DOHH2 (cell line): ENCODE results near the gene PSMD3.

Experiments
- H3F3A ChIP-seq: fragments of 200-600 bp; sonication (generic), shearing (Covaris generic); 2 replicates; pipeline ENCODE4 v1.6.0; 2016; ENCODE audit warnings: antibody characterized with exemption, mild to moderate bottlenecking; ENCODE audit not compliant: control insufficient read depth, insufficient read depth
- H3K27ac ChIP-seq: fragments of 200-600 bp; sonication (generic); 2 replicates; pipeline ENCODE4 v1.5.1; 2014; ENCODE audit warnings: low read depth, mild to moderate bottlenecking, low read length, moderate library complexity
- H3K27me3 ChIP-seq: fragments of 200-600 bp; sonication (generic); 2 replicates; pipeline ENCODE4 v1.6.1; 2014; ENCODE audit warnings: mild to moderate bottlenecking, low read length, mixed read lengths; ENCODE audit not compliant: control insufficient read depth
- H3K36me3 ChIP-seq: fragments of 200-600 bp; sonication (generic); 2 replicates; pipeline ENCODE4 v1.6.1; 2014; ENCODE audit warnings: mild to moderate bottlenecking, low read length, moderate library complexity, mixed read lengths; ENCODE audit not compliant: control insufficient read depth
- H3K4me1 ChIP-seq: fragments of 200-600 bp; sonication (generic); 2 replicates; pipeline ENCODE4 v1.6.1; 2014; ENCODE audit warnings: mild to moderate bottlenecking, low read length, mixed read lengths; ENCODE audit not compliant: control insufficient read depth
- H3K4me2 ChIP-seq: fragments of 200-600 bp; sonication (generic); 2 replicates; pipeline ENCODE4 v1.6.0; 2014; ENCODE audit warnings: mild to moderate bottlenecking, low read length, moderate library complexity
- H3K4me3 ChIP-seq: fragments of 200-600 bp; sonication (generic); 2 replicates; pipeline ENCODE4 v1.5.1; 2014; ENCODE audit warnings: mild to moderate bottlenecking, low read length, mixed read lengths
- H3K79me2 ChIP-seq: fragments of 200-600 bp; sonication (generic); 2 replicates; pipeline ENCODE4 v1.6.1; 2014; ENCODE audit warnings: mild to moderate bottlenecking, low read length, mixed read lengths; ENCODE audit not compliant: control insufficient read depth
- H3K9me2 ChIP-seq: fragments of 200-600 bp; sonication (generic); replicated peaks from 2 replicates; pipeline ENCODE4 v1.6.1; 2014; ENCODE audit warnings: mild to moderate bottlenecking, low read length, mixed read lengths; ENCODE audit not compliant: control insufficient read depth
- H3K9me3 ChIP-seq: fragments of 200-600 bp; sonication (generic); 2 replicates; pipeline ENCODE4 v1.6.1; 2014; ENCODE audit warnings: antibody characterized with exemption, low read length, mixed read lengths; ENCODE audit not compliant: control insufficient read depth, insufficient read depth
- H4K20me1 ChIP-seq: fragments of 200-600 bp; sonication (generic); 2 replicates; pipeline ENCODE4 v1.6.0; 2014; ENCODE audit warnings: low read depth, mild to moderate bottlenecking, antibody characterized with exemption, low read length, moderate library complexity; ENCODE audit not compliant: control insufficient read depth, insufficient read depth
- EZH2phosphoT487 ChIP-seq: fragments of 200-600 bp; sonication (generic); IDR thresholded peaks from 2 replicates; pipeline ENCODE4 v1.6.1; 2017; ENCODE audit warnings: borderline replicate concordance, mild to moderate bottlenecking, antibody characterized with exemption, low read length, moderate library complexity, mixed read lengths
- TF ChIP-seq, protein P1 (sequence below): fragments of 200-600 bp; sonication (generic); IDR thresholded peaks from one replicate; pipeline ENCODE4 v1.5.1; 2014; ENCODE audit warnings: antibody characterized with exemption, mild to moderate bottlenecking, low read depth, low read length; ENCODE audit not compliant: poor library complexity, severe bottlenecking

The PSMD3 gene

DNA sequence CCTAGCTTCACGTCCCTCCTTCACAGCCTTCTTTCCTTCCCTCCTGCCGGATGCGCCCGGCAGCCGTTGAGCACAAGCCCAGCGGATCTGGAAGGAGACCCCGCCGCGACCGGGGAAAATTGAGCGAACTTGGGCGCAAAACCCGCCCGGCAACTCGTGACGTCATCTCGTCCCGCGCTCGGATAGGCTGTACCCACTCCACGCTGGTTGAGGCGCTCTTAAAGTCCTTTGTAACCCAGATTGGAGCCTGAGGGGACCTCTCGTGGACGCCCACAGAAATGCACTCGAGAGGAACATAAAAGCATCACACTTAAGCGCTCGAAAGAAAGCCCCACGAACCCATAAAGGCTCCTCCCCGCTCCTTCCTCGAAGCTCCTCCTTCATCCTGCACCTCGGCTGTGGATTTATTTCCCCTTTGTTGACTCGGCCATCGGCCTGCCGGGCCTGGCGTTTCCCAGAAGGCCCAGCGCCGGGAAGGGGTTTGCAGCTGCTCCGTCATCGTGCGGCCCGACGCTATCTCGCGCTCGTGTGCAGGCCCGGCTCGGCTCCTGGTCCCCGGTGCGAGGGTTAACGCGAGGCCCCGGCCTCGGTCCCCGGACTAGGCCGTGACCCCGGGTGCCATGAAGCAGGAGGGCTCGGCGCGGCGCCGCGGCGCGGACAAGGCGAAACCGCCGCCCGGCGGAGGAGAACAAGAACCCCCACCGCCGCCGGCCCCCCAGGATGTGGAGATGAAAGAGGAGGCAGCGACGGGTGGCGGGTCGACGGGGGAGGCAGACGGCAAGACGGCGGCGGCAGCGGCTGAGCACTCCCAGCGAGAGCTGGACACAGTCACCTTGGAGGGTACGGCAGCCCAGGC is at the start of gene PSMD3:
TSS of gene PSMD3 (plus strand) at position 457 of the 856 bp plus-strand sequence. CDS start at position 621, 164 bp downstream.
- Histone ChIP-seq H3K9me2 (no peaks in the 10 kb centered on the region), H4K20me1 (no peaks in the 10 kb centered on the region; the same call in 1 of the 2 replicates), H3K27me3 (peaks cover 4% of the 10 kb centered on the region), H3K27ac (peak within 1 kb of the TSS; percentile 55), H3K4me1 (peaks cover 23% of the 10 kb centered on the region), H3K4me2 (peak within 1 kb of the TSS; percentile 85), H3K4me3 (peak within 1 kb of the TSS; percentile 83), H3K79me2 (peaks cover 39% of the 10 kb centered on the region), H3F3A (no peaks in the 10 kb centered on the region), H3K9me3 (no peaks in the 10 kb centered on the region), H3K36me3 (peaks cover 41% of the 10 kb centered on the region)
- TF ChIP-seq, protein P1, sequence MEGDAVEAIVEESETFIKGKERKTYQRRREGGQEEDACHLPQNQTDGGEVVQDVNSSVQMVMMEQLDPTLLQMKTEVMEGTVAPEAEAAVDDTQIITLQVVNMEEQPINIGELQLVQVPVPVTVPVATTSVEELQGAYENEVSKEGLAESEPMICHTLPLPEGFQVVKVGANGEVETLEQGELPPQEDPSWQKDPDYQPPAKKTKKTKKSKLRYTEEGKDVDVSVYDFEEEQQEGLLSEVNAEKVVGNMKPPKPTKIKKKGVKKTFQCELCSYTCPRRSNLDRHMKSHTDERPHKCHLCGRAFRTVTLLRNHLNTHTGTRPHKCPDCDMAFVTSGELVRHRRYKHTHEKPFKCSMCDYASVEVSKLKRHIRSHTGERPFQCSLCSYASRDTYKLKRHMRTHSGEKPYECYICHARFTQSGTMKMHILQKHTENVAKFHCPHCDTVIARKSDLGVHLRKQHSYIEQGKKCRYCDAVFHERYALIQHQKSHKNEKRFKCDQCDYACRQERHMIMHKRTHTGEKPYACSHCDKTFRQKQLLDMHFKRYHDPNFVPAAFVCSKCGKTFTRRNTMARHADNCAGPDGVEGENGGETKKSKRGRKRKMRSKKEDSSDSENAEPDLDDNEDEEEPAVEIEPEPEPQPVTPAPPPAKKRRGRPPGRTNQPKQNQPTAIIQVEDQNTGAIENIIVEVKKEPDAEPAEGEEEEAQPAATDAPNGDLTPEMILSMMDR, result peak; percentile 67
- no peak for TF ChIP-seq EZH2phosphoT487

DNA sequence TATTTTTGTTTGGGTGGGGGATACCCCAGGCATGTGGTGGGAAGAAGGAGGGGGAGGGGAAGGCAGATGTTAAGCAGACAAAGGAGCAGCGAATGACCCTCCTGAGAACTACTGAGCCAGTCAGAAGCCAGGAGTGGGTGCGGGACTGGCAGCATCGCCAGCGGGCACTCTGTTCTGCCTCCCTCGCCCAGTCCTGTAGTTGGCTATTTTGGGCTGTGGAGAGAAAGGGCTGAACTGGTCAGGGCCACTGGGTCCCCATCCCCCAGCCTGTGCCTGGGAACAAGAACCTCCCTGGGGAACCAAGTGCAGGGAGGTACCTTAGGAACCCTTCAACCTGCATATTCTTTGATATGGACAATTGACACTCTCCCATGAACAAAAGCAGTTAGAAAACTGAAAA is 46.7 kb upstream of the PSMD3 start:
- Histone ChIP-seq H3K4me1 (peaks cover 6% of the 10 kb centered on the region), H3K36me3 (no peaks in the 10 kb centered on the region), H3K9me3 (no peaks in the 10 kb centered on the region), H3K9me2 (no peaks in the 10 kb centered on the region), H3F3A (no peaks in the 10 kb centered on the region), H3K79me2 (no peaks in the 10 kb centered on the region), H3K4me3 (no peak overlapping the region), H3K27ac (no peak overlapping the region), H4K20me1 (no peaks in the 10 kb centered on the region), H3K27me3 (no peaks in the 10 kb centered on the region), H3K4me2 (no peak overlapping the region)
- TF ChIP-seq, protein P1, result no peak
- no peak for TF ChIP-seq EZH2phosphoT487

DNA sequence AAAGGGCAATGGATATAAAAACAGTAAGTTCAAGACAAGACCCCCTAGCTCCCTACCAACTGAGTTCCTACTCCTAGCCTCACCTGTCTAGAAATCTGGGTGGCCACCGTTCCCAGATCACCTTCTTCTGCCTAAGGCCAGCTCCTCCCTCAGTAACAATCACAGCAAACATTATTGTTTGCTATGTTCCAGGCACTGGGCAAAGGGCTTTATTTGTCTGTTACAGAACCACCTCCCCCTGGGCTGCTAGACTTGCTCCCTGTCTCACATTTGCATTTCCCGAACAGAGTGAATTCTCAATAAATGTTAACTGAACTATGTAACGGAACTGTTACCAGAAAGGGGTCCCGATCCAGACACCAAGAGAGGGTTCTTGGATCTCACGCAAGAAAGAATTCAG is 46.3 kb upstream of the PSMD3 start:
- Histone ChIP-seq H3K4me2 (no peak overlapping the region), H3K9me3 (no peaks in the 10 kb centered on the region), H3K4me1 (peaks cover 6% of the 10 kb centered on the region), H3K79me2 (no peaks in the 10 kb centered on the region), H4K20me1 (no peaks in the 10 kb centered on the region), H3K4me3 (no peak overlapping the region), H3K27ac (no peak overlapping the region), H3F3A (no peaks in the 10 kb centered on the region), H3K9me2 (no peaks in the 10 kb centered on the region), H3K36me3 (no peaks in the 10 kb centered on the region), H3K27me3 (no peaks in the 10 kb centered on the region)
- TF ChIP-seq, protein P1, result no peak
- no peak for TF ChIP-seq EZH2phosphoT487
